Right atrium auricular region (tissue), 2 donors: ENCODE data around the gene TARP.
"Not testable (repeated sequence)": the region's sequence is repeated elsewhere in the genome, so short reads cannot be mapped to it uniquely, and the experiment has no call there.

Experiments
- DNase-seq: peaks from one replicate; pipeline ENCODE4 v3.0.0-alpha.2; 2019; ENCODE audit warnings: low spot score
- H3K27ac ChIP-seq, 2 donors: fragments of 200-600 bp; sonication (generic); 1 replicate in 1 of 2; 2 replicates in 1 of 2; pipeline ENCODE4 v1.5.1; 2016 to 2019
- H3K27me3 ChIP-seq, 2 donors: fragments of 200-600 bp; sonication (generic); one replicate each; pipeline versions ENCODE4 v1.5.1 to v1.6.0; 2017 to 2019
- H3K36me3 ChIP-seq: fragments of 200-600 bp; sonication (generic); one replicate; pipeline ENCODE4 v1.5.1; 2016
- H3K4me1 ChIP-seq, 2 donors: fragments of 200-600 bp; sonication (generic); one replicate each; pipeline versions ENCODE4 v1.5.1 to v1.6.0; 2017 to 2019
- H3K4me3 ChIP-seq, 2 donors: fragments of 200-600 bp; sonication (generic); 1 replicate in 1 of 2; 2 replicates in 1 of 2; pipeline ENCODE4 v1.5.1; 2017 to 2019; ENCODE audit warnings: mild to moderate bottlenecking in 1 of 2, moderate library complexity in 1 of 2
- H3K9me3 ChIP-seq, 2 donors: fragments of 200-600 bp; sonication (generic); one replicate each; pipeline ENCODE4 v1.5.1; 2019
- TF ChIP-seq, protein P1 (sequence below), 2 donors: fragments of 200-600 bp; sonication (generic); IDR thresholded peaks; one replicate each; pipeline ENCODE4 v1.5.1; 2019; ENCODE audit warnings: antibody characterized with exemption in 2 of 2

Gene TARP

DNA sequence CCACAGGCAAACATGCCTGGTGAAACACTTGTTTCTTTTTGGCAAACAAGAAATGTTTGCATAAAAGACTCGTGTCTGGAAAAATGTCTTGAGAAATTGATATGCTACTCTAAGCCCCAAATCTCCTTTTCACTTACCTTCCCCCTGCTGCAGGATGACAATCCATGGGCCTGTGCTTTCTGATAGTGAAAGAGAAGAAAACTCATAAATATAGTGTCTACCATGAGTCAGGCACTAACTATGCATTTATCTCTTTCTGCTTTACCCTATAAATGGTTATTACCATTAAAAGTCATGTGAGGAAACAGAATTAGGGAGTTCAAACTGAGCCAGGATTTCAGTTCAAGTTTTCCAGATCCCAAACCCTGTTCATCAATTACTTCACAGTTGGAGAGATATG is 6.6 kb upstream of the TARP start:
- no peak overlapping the region for H3K27ac ChIP-seq
- no peaks in the 10 kb centered on the region for H3K27me3 ChIP-seq
- no peaks in the 10 kb centered on the region for H3K9me3 ChIP-seq
- no peak for DNase-seq
- TF ChIP-seq, protein P1, sequence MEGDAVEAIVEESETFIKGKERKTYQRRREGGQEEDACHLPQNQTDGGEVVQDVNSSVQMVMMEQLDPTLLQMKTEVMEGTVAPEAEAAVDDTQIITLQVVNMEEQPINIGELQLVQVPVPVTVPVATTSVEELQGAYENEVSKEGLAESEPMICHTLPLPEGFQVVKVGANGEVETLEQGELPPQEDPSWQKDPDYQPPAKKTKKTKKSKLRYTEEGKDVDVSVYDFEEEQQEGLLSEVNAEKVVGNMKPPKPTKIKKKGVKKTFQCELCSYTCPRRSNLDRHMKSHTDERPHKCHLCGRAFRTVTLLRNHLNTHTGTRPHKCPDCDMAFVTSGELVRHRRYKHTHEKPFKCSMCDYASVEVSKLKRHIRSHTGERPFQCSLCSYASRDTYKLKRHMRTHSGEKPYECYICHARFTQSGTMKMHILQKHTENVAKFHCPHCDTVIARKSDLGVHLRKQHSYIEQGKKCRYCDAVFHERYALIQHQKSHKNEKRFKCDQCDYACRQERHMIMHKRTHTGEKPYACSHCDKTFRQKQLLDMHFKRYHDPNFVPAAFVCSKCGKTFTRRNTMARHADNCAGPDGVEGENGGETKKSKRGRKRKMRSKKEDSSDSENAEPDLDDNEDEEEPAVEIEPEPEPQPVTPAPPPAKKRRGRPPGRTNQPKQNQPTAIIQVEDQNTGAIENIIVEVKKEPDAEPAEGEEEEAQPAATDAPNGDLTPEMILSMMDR (IDR thresholded peaks at IDR 0.05) = no peak
- no peak overlapping the region for H3K4me3 ChIP-seq
- H3K36me3 ChIP-seq = no peaks in the 10 kb centered on the region
- H3K4me1 ChIP-seq = peaks cover 0 to 3% of the 10 kb centered on the region in 2 donors

DNA sequence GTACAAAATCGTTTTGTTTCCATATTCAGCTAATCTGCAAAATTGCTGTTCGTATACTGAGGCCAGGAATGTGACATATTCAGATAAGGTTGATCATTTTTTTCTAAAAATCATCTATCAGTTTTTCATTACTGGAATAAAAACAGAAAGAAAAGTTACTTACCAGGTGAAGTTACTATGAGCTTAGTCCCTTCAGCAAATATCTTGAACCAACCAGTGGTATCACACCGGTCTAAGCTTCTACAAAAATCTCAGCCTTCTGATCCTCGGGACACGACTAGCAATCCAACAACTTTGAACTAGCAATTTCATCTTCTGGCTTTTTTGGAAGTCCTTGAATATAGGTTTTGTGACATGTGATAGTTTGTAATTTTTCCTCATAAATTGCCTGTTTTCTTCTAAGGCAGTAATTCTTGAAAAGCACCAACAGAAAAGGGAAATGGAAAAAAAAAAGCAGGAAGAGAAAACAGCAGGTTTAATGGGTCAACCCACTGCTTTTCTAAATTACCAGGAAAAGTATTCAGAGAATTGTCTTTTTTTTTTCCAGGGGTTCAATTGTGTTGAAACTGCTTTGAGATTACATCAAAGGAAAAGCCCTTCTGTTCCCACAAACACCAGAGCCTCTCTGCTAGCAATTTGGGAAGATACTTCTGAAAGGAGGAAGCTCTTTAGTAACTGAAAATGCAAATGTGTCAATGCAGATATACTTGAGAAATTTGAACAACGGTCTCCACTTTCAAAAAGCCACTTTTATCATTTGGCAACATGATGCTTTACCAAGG is 2.9 kb upstream of the TARP start:
- no peak for DNase-seq
- no peaks in the 10 kb centered on the region for H3K9me3 ChIP-seq
- TF ChIP-seq, protein P1 (IDR thresholded peaks at IDR 0.05) = no peak
- H3K27ac ChIP-seq = no peak overlapping the region
- H3K27me3 ChIP-seq = no peaks in the 10 kb centered on the region
- H3K4me1 ChIP-seq = no peaks in the 10 kb centered on the region
- no peak overlapping the region for H3K4me3 ChIP-seq
- no peaks in the 10 kb centered on the region for H3K36me3 ChIP-seq

DNA sequence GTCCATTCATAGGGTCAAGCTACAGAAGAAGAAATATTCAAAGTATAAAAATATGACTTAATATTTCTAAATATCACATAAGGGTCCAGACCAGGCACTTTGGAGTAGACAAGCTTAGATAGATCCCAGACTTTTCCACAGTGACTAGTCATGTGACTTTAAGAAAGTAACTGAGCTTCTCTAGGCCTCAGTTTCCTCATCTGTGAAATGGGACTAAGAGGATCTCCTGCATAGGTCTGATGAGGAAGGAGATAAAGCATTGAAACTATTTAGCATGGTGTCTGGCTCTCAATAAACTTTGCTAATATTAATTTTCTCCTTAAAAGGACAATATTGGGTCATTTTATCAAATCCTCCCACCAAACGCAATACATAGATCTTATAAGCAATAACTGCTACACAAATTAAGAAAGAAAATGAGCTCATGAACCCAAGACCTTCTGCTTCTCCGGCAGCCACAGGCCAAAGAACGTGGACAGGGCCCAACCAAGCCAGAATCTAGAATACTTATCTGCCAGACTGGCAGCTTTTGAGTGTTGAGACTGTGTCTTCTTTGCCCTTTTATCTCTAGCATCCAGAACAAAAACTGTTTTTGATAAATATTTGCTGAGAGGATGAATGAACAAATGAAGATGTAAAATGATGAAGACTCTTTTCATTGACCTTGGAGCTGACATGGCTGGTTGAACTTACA is 1.6 kb upstream of the TARP start:
- Histone ChIP-seq H3K36me3 (no peaks in the 10 kb centered on the region), H3K4me1 (no peaks in the 10 kb centered on the region), H3K27me3 (no peaks in the 10 kb centered on the region), H3K27ac (no peak overlapping the region), H3K4me3 (no peak overlapping the region), H3K9me3 (no peaks in the 10 kb centered on the region)
- TF ChIP-seq, protein P1 (IDR thresholded peaks at IDR 0.05) = no peak
- no peak for DNase-seq

GRCh38 chr7:38274486-38274885 is 1.1 kb upstream of the TARP start:
- H3K4me3 ChIP-seq = no peak overlapping the region
- no peaks in the 10 kb centered on the region for H3K9me3 ChIP-seq
- DNase-seq = no peak
- TF ChIP-seq, protein P1 (IDR thresholded peaks at IDR 0.05) = no peak
- H3K27me3 ChIP-seq = no peaks in the 10 kb centered on the region
- H3K4me1 ChIP-seq = no peaks in the 10 kb centered on the region
- no peaks in the 10 kb centered on the region for H3K36me3 ChIP-seq
- H3K27ac ChIP-seq = no peak overlapping the region

GRCh38 chr7:38270405-38270804 is 3.0 kb downstream of the TARP start:
- H3K27ac ChIP-seq, H3K9me3 ChIP-seq, DNase-seq, H3K4me1 ChIP-seq, H3K36me3 ChIP-seq, H3K27me3 ChIP-seq, H3K4me3 ChIP-seq: not testable (repeated sequence)

GRCh38 chr7:38269704-38270346 is 3.6 kb downstream of the TARP start:
- not testable (repeated sequence) for H3K27ac ChIP-seq, H3K9me3 ChIP-seq, H3K4me3 ChIP-seq, H3K4me1 ChIP-seq, H3K27me3 ChIP-seq, H3K36me3 ChIP-seq, DNase-seq

- H3K4me1 ChIP-seq, DNase-seq, H3K4me3 ChIP-seq, H3K27ac ChIP-seq, H3K36me3 ChIP-seq, H3K27me3 ChIP-seq, H3K9me3 ChIP-seq: not testable (repeated sequence)
Measured at GRCh38 chr7:38265958-38266357, 7.5 kb downstream of the TARP start.

DNA sequence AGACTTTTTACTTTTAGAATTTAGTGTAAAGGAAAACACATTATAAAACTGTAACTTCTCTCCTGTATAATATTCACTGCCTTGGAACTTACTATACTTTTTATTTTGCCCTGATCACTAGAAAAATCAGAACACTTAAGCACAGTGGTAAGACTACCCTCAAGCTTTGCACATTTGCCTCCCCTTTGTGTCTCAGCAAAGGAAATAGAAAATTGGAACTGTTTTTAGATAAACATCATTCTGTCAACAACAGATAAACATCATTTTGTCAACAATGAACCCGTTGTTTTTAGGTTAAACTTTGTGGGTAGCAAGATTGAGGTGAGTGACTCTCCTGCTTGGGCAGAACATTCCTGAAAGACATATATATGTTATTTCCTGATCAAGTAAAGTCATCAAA is 8.8 kb downstream of the TARP start:
- not testable (repeated sequence) for H3K36me3 ChIP-seq, H3K9me3 ChIP-seq, H3K27me3 ChIP-seq, DNase-seq, H3K4me3 ChIP-seq, H3K4me1 ChIP-seq, H3K27ac ChIP-seq

DNA sequence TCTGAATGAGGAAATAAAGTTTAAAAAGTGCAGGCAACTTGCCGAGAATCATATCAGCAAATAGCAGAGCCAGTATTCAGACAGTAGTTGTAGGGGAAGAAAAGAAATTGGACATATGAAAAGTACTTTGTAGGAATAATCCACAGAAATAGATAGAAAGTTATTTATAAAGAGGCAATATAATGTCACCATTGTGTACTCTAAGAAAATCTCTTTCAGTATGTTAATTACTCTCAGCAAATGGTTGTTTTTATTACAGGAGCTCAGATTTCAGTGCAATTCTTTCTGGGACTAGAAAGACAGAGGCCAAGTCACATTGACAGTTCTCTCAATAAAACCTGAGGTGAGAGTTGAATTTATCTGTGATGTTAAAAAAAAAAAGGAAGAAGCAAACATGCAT is 10.2 kb downstream of the TARP start:
- not testable (repeated sequence) for H3K9me3 ChIP-seq, H3K4me1 ChIP-seq, H3K27ac ChIP-seq, H3K4me3 ChIP-seq, H3K27me3 ChIP-seq, DNase-seq, H3K36me3 ChIP-seq
